ENCODE results near the gene RAB25. TPM values are rescaled to one million over a fixed set of nuclear protein-coding genes. Genes with fewer than 3 reads are reported as not detected.

The RAB25 gene
- total and polyA plus RNA-seq, 2 of the 13 experiments (the other 11 are each of a cell fraction or from before 2014, with no cell fraction given) = 0.20 to 0.22 TPM

GRCh38 chr1:156079762-156080161 is 18.8 kb downstream of the RAB25 start:
- 99% methylated on average over 5 of the region's 5 CpGs for WGBS (ENCODE audit: low lambda C conversion rate)
- Histone ChIP-seq H2AFZ (ENCODE audit: low read length) (no peak overlapping the region), H4K20me1 (ENCODE audit: insufficient read depth, low read length) (peaks cover 2% of the 10 kb centered on the region; the same call in 1 of the 2 replicates), H3K27ac (ENCODE audit: extremely low read length, insufficient read depth, low read length) (no peak overlapping the region), H3K4me3 (replicated peaks in 1 of 3; ENCODE audit: insufficient read depth in 1 of 3, low read depth in 2 of 3, low read length in 3 of 3) (no peak overlapping the region), H3K4me1 (ENCODE audit: insufficient read depth, low read length) (peaks cover 53% of the 10 kb centered on the region), H3K27me3 (ENCODE audit: control insufficient read depth in 1 of 2, insufficient read depth in 2 of 2, low read length in 2 of 2) (no peaks in the 10 kb centered on the region; a peak in 1 of 5 replicates), H3K79me2 (ENCODE audit: insufficient read depth, low read length) (peaks cover 23% of the 10 kb centered on the region), H3K36me3 (replicated peaks in 1 of 2; ENCODE audit: control insufficient read depth in 1 of 2, insufficient read depth in 2 of 2, low read length in 2 of 2) (peaks cover 5 to 14% of the 10 kb centered on the region in 2 experiments; a peak in 4 of 5 replicates), H3K9me3 (ENCODE audit: low read length) (no peaks in the 10 kb centered on the region), H3K4me2 (ENCODE audit: low read depth, low read length) (peak overlapping the region; percentile 97), H3K9ac (ENCODE audit: insufficient read depth, low read depth, low read length) (no peak overlapping the region)
- CTCF ChIA-PET (ENCODE audit: low intra/inter-chr PET ratio, low total read pairs) = no interaction called here
- POLR2A ChIA-PET = no interaction called here
- intact Hi-C loops (cut with micrococcal nuclease; ENCODE audit: unreplicated experiment) = loop anchor here (5.0 kb wide), 1 partner anchor 952 kb away; the partner anchor contains the start of gene EFNA1
- ATAC-seq (no peak), FAIRE-seq (no peak), DNase-seq (ENCODE audit: low spot score) (no peak)
- BruUV-seq (replicated peaks) = TSS peak; percentile 29
- in situ Hi-C loops (cut with HindIII; ENCODE audit: extremely low pct_ligation_motif_present, low pct_unique_long_range_greater_than_20kb) = no loop called here
- TF ChIP-seq, protein P1, sequence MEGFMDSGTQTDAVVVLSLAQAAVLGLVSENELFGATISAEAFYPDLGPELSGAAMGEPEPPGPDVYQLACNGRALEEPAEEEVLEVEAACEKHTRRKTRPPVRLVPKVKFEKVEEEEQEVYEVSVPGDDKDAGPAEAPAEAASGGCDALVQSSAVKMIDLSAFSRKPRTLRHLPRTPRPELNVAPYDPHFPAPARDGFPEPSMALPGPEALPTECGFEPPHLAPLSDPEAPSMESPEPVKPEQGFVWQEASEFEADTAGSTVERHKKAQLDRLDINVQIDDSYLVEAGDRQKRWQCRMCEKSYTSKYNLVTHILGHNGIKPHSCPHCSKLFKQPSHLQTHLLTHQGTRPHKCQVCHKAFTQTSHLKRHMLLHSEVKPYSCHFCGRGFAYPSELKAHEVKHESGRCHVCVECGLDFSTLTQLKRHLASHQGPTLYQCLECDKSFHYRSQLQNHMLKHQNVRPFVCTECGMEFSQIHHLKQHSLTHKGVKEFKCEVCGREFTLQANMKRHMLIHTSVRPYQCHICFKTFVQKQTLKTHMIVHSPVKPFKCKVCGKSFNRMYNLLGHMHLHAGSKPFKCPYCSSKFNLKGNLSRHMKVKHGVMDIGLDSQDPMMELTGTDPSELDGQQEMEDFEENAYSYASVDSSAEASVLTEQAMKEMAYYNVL (CRISPR knock-in tag; IDR thresholded peaks at IDR 0.05; ENCODE audit: borderline replicate concordance) = no peak
- no peak for TF ChIP-seq ZNF264 (CRISPR knock-in tag; IDR thresholded peaks at IDR 0.05)
- TF ChIP-seq RBAK (CRISPR knock-in tag; IDR thresholded peaks at IDR 0.05) = no peak
- TF ChIP-seq, protein P2, sequence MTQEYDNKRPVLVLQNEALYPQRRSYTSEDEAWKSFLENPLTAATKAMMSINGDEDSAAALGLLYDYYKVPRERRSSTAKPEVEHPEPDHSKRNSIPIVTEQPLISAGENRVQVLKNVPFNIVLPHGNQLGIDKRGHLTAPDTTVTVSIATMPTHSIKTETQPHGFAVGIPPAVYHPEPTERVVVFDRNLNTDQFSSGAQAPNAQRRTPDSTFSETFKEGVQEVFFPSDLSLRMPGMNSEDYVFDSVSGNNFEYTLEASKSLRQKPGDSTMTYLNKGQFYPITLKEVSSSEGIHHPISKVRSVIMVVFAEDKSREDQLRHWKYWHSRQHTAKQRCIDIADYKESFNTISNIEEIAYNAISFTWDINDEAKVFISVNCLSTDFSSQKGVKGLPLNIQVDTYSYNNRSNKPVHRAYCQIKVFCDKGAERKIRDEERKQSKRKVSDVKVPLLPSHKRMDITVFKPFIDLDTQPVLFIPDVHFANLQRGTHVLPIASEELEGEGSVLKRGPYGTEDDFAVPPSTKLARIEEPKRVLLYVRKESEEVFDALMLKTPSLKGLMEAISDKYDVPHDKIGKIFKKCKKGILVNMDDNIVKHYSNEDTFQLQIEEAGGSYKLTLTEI (CRISPR knock-in tag; conservative IDR thresholded peaks at IDR 0.05) = no peak
- peak; percentile 85 for TF ChIP-seq ZNF263 (CRISPR knock-in tag; IDR thresholded peaks at IDR 0.05)
